Parathyroid adenoma (tissue), 2 donors: ENCODE data around the gene GRIK2.

Source experiments
- H2AFZ ChIP-seq: fragments of 300-600 bp; sonication (generic); one replicate; pipeline ENCODE4 v1.7.0; 2017; ENCODE audit warnings: antibody characterized with exemption, mild to moderate bottlenecking
- H3K27ac ChIP-seq: fragments of 300-600 bp; sonication (generic); one replicate; pipeline ENCODE4 v1.7.0; 2017
- H3K27me3 ChIP-seq: fragments of 300-600 bp; sonication (generic); one replicate; pipeline ENCODE4 v1.7.0; 2017; ENCODE audit warnings: low read length; ENCODE audit not compliant: control insufficient read depth, insufficient read depth
- H3K36me3 ChIP-seq: fragments of 300-600 bp; sonication (generic); one replicate; pipeline ENCODE4 v1.7.0; 2017; ENCODE audit warnings: low read length; ENCODE audit not compliant: control insufficient read depth, insufficient read depth
- H3K4me1 ChIP-seq: fragments of 300-600 bp; sonication (generic); one replicate; pipeline ENCODE4 v1.7.0; 2017; ENCODE audit warnings: control low read depth
- H3K4me2 ChIP-seq: fragments of 300-600 bp; sonication (generic); one replicate; pipeline ENCODE4 v1.7.0; 2017; ENCODE audit warnings: low read length
- H3K4me3 ChIP-seq: fragments of 300-600 bp; sonication (generic); one replicate; pipeline ENCODE4 v1.7.0; 2017; ENCODE audit warnings: low read depth, low read length
- H3K79me2 ChIP-seq: fragments of 300-600 bp; sonication (generic); one replicate; pipeline ENCODE4 v1.7.0; 2017; ENCODE audit warnings: control low read depth
- H3K9ac ChIP-seq: fragments of 300-600 bp; sonication (generic); one replicate; pipeline ENCODE4 v1.7.0; 2017; ENCODE audit warnings: mild to moderate bottlenecking
- H3K9me3 ChIP-seq: fragments of 300-600 bp; sonication (generic); one replicate; pipeline ENCODE4 v1.7.0; 2017; ENCODE audit warnings: low read length; ENCODE audit not compliant: control insufficient read depth
- CTCF ChIP-seq: fragments of 300-600 bp; sonication (generic); IDR thresholded peaks from one replicate; pipeline ENCODE4 v1.7.0; 2017; ENCODE audit warnings: antibody characterized with exemption, mild to moderate bottlenecking
- donor health status: primary hyperparathyroidism.

GRIK2 gene

DNA sequence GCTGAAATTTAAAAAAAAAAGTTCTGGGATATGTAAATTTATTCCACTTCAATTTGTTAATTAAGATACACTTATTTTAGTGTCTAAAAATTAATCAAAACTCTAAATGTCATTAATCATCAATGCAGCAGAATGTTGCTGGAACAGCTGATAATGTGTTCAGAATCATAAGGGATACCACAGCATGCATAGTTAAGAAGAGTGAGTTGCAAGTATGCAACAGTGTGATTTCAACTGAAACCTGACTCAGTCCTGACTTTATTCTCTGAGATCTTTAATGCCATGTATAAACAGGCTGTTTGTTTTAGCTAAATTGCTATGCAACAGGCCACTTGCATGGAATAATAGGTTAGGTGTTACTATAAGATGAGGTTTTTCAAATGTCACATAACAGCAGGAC lies 1.4 kb downstream of the GRIK2 start:
- Histone ChIP-seq H3K9ac (no peak overlapping the region), H2AFZ (no peak overlapping the region)
- no peak for TF ChIP-seq CTCF

GRCh38 chr6:101395345-101395744 lies 1.8 kb downstream of the GRIK2 start:
- Histone ChIP-seq H3K36me3 (no peaks in the 10 kb centered on the region), H3K79me2 (no peaks in the 10 kb centered on the region), H3K4me3 (no peak overlapping the region), H2AFZ (no peak overlapping the region), H3K27me3 (no peaks in the 10 kb centered on the region), H3K27ac (no peak overlapping the region), H3K9me3 (peaks cover 2% of the 10 kb centered on the region), H3K4me1 (no peaks in the 10 kb centered on the region), H3K4me2 (no peak overlapping the region), H3K9ac (no peak overlapping the region)
- no peak for TF ChIP-seq CTCF

More for the DNA sequence above, 1.4 kb downstream of the GRIK2 start:
- Histone ChIP-seq H3K27ac (no peak overlapping the region), H3K4me3 (no peak overlapping the region), H3K36me3 (no peaks in the 10 kb centered on the region), H3K27me3 (no peaks in the 10 kb centered on the region), H3K79me2 (no peaks in the 10 kb centered on the region), H3K4me1 (no peaks in the 10 kb centered on the region), H3K9me3 (peaks cover 2% of the 10 kb centered on the region), H3K4me2 (no peak overlapping the region)

- Histone ChIP-seq H3K4me1 (no peaks in the 10 kb centered on the region), H3K27me3 (no peaks in the 10 kb centered on the region), H3K9me3 (no peaks in the 10 kb centered on the region), H3K27ac (no peak overlapping the region), H3K4me2 (no peak overlapping the region), H3K79me2 (no peaks in the 10 kb centered on the region), H3K4me3 (no peak overlapping the region), H2AFZ (no peak overlapping the region), H3K9ac (no peak overlapping the region), H3K36me3 (no peaks in the 10 kb centered on the region)
- no peak for TF ChIP-seq CTCF
Observed at GRCh38 chr6:101396548-101397173, 3.2 kb downstream of the GRIK2 start.

- no peak for TF ChIP-seq CTCF
- H3K36me3 ChIP-seq: no peaks in the 10 kb centered on the region
- H3K27me3 ChIP-seq: no peaks in the 10 kb centered on the region
- no peak overlapping the region for H3K4me3 ChIP-seq
- H3K9ac ChIP-seq: no peak overlapping the region
- no peak overlapping the region for H3K27ac ChIP-seq
- no peaks in the 10 kb centered on the region for H3K4me1 ChIP-seq
- no peak overlapping the region for H3K4me2 ChIP-seq
- no peaks in the 10 kb centered on the region for H3K79me2 ChIP-seq
- H3K9me3 ChIP-seq: no peaks in the 10 kb centered on the region
- H2AFZ ChIP-seq: no peak overlapping the region
Observed at GRCh38 chr6:101397199-101397598, 3.7 kb downstream of the GRIK2 start.
